Measurements from ENCODE around the gene CCT6B.

Gene CCT6B

DNA sequence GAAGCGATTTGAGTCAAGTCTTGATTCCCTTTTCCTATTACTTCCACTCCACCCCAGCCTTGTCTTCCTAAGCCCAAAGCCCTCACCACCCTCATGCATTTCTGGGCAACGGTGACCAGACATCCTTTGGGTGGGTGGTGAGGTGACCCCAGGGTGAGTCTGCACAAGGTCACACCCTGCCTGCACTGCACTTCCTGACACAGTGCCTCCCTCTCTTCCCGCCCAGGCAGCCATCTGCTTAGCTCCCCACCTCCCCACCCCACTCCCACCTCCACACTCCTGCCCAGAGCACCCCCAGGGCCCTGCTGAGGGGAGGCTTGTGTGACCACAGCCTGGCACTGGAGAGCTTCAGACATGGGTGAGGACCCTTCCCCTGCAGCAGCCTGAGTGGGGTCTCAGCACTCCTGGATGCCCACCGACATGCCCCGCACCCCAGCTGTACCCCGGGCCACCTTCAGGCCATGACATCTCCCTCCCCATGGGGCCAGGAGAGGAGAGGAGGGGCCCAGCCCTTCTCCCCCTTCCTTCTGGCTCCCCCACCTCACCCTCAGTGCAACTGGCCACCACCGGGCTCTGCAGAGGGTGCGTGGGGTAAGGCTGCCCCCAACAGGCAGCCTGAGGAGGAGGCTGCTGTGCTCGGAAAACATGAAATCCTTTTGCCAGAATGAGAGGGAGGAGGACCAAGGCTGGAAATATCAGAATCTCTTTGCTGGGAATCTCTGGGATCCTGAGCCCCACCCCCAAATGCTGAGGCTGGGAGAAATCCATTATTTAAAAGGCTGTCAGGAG, 68.6 kb downstream of the CCT6B start:
- Histone ChIP-seq H3K4me1 (no peaks in the 10 kb centered on the region), H3K27me3 (no peaks in the 10 kb centered on the region), H3K4me2 (no peak overlapping the region), H4K20me1 (no peaks in the 10 kb centered on the region; the same call in 1 of the 2 replicates), H3K4me3 (no peak overlapping the region), H3K36me3 (no peaks in the 10 kb centered on the region), H3K9ac (no peak overlapping the region), H3K27ac (no peak overlapping the region), H3K9me3 (no peaks in the 10 kb centered on the region)
- TF ChIP-seq Cebpa-rat (IDR thresholded peaks at IDR 0.05): no peak

GRCh38 chr17:34886831-34887230, 74.4 kb downstream of the CCT6B start:
- Histone ChIP-seq H3K27me3 (no peaks in the 10 kb centered on the region), H3K4me3 (no peak overlapping the region), H4K20me1 (no peaks in the 10 kb centered on the region), H3K27ac (no peak overlapping the region), H3K9me3 (no peaks in the 10 kb centered on the region), H3K36me3 (no peaks in the 10 kb centered on the region), H3K4me2 (peak overlapping the region; percentile 17; the same call in 1 of the 2 replicates), H3K4me1 (peaks cover 11% of the 10 kb centered on the region; the same call in 1 of the 2 replicates), H3K9ac (no peak overlapping the region)
- no peak for TF ChIP-seq Cebpa-rat (IDR thresholded peaks at IDR 0.05)

DNA sequence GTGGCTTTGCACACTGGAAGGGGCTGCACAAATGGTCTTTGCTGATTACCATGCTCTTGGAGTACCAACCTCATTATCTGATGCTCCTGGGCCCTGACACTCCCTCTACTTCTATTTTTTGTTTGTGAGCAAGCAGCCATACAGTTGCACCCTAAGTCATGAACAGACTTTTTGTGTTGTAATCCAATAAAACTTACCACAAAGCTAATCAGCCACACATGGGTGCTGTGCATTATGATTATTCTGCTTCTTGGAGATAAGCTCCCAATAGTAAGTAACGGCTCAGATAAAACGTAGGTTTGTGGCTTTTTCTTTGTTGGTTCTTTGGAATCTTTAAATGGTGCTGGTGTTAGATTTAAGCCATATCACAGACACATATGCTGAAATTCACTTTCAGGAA, 76.2 kb downstream of the CCT6B start:
- H3K27ac ChIP-seq: no peak overlapping the region
- no peaks in the 10 kb centered on the region for H3K27me3 ChIP-seq
- no peak overlapping the region for H3K4me3 ChIP-seq
- H3K9ac ChIP-seq: no peak overlapping the region
- no peaks in the 10 kb centered on the region for H4K20me1 ChIP-seq
- H3K36me3 ChIP-seq: no peaks in the 10 kb centered on the region
- no peak overlapping the region for H3K4me2 ChIP-seq
- no peaks in the 10 kb centered on the region for H3K9me3 ChIP-seq
- no peak for TF ChIP-seq Cebpa-rat (IDR thresholded peaks at IDR 0.05)
- peaks cover 11% of the 10 kb centered on the region; the same call in 1 of the 2 replicates for H3K4me1 ChIP-seq

GRCh38 chr17:34884597-34884996, 76.7 kb downstream of the CCT6B start:
- no peak overlapping the region for H3K27ac ChIP-seq
- no peaks in the 10 kb centered on the region for H4K20me1 ChIP-seq
- H3K9ac ChIP-seq: no peak overlapping the region
- TF ChIP-seq Cebpa-rat (IDR thresholded peaks at IDR 0.05): no peak
- no peak overlapping the region for H3K4me3 ChIP-seq
- no peaks in the 10 kb centered on the region for H3K36me3 ChIP-seq
- peaks cover 11% of the 10 kb centered on the region; the same call in 1 of the 2 replicates for H3K4me1 ChIP-seq
- H3K9me3 ChIP-seq: no peaks in the 10 kb centered on the region
- H3K27me3 ChIP-seq: no peaks in the 10 kb centered on the region
- H3K4me2 ChIP-seq: no peak overlapping the region

DNA sequence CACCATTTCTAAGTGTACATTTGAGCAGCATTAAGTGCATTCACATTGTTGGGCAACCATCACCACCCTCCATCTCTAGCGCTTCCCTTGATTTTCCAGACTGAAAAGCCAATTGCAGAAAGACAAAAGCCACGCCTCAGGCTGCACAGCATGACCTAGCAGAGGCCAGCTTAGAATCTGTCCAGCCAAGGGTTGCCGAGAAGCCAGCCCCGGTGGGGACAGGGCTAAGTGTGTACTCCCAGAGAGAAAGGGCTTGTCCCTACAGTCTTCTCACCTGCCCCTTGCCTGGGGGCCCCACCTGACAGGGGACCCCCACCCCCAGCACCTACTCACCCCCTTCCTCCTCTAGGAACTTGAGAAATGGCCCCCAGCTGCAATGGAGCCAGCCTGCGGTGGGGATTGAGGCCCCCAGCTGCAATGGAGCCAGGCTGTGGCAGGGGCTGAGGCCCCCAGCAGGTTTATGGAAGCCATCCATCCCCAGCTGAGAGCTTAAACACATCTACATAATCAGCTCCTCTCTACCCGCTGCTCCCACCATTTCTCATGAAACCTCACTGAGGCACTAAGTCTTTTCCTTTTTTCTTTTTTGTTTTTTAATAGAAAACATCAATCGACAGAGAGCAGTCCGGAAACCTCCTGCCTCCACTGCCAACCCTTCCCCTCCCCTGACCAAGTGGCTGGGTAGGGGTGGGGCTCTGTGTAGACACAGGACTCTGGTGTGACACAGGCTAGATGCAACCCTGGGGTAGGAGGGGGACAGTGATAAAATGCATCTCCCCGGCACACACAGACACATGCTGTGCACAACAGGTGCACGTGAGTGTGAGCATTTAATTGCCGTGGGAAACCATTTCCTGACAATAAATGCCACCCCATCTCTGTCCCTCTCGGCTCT, 77.9 kb downstream of the CCT6B start:
- TF ChIP-seq Cebpa-rat (IDR thresholded peaks at IDR 0.05): no peak
- Histone ChIP-seq H3K4me2 (no peak overlapping the region), H4K20me1 (no peaks in the 10 kb centered on the region), H3K4me1 (peaks cover 11% of the 10 kb centered on the region; the same call in 1 of the 2 replicates), H3K27ac (no peak overlapping the region), H3K9me3 (no peaks in the 10 kb centered on the region), H3K9ac (no peak overlapping the region), H3K36me3 (no peaks in the 10 kb centered on the region), H3K27me3 (no peaks in the 10 kb centered on the region), H3K4me3 (no peak overlapping the region)

GRCh38 chr17:34879146-34879545, 82.1 kb downstream of the CCT6B start:
- H3K4me3 ChIP-seq: no peak overlapping the region
- H3K4me1 ChIP-seq: no peaks in the 10 kb centered on the region
- H3K9me3 ChIP-seq: no peaks in the 10 kb centered on the region
- H3K36me3 ChIP-seq: no peaks in the 10 kb centered on the region
- H3K27me3 ChIP-seq: no peaks in the 10 kb centered on the region
- H3K9ac ChIP-seq: no peak overlapping the region
- TF ChIP-seq Cebpa-rat (IDR thresholded peaks at IDR 0.05): no peak
- no peaks in the 10 kb centered on the region for H4K20me1 ChIP-seq
- H3K27ac ChIP-seq: no peak overlapping the region
- no peak overlapping the region for H3K4me2 ChIP-seq

Data from BLaER1 (cell line).